Measurements from ENCODE around the gene ABCC3. TPM values are rescaled to one million over a fixed set of nuclear protein-coding genes. Genes with fewer than 3 reads are reported as not detected.

Gene ABCC3
- total and polyA plus RNA-seq, 8 donors: 47.2 to 209 (median 99.7) TPM

GRCh38 chr17:50686494-50687199 lies 52.0 kb downstream of the ABCC3 start:
- peak; percentile 47 for FAIRE-seq
- H3K36me3 ChIP-seq: no peaks in the 10 kb centered on the region
- H3K27me3 ChIP-seq: no peaks in the 10 kb centered on the region
- H3K4me1 ChIP-seq: peaks cover 63 to 73% (median 72%) of the 10 kb centered on the region in 3 donors
- peak; percentile 70 to 92 (median 84) for DNase-seq
- WGBS, 2 donors: 18 to 23% methylated on average over 14 of the region's 14 CpGs
- ATAC-seq: peak; percentile 80 to 85 (median 84)
- H3K4me3 ChIP-seq: no peak overlapping the region
- peak overlapping the region; percentile 67 to 92 (median 79) for H3K27ac ChIP-seq
- intact Hi-C loops (cut with DNase I): no loop called here
- no peak for TF ChIP-seq CTCF (IDR thresholded peaks at IDR 0.05)
- H3K9me3 ChIP-seq: no peaks in the 10 kb centered on the region

DNA sequence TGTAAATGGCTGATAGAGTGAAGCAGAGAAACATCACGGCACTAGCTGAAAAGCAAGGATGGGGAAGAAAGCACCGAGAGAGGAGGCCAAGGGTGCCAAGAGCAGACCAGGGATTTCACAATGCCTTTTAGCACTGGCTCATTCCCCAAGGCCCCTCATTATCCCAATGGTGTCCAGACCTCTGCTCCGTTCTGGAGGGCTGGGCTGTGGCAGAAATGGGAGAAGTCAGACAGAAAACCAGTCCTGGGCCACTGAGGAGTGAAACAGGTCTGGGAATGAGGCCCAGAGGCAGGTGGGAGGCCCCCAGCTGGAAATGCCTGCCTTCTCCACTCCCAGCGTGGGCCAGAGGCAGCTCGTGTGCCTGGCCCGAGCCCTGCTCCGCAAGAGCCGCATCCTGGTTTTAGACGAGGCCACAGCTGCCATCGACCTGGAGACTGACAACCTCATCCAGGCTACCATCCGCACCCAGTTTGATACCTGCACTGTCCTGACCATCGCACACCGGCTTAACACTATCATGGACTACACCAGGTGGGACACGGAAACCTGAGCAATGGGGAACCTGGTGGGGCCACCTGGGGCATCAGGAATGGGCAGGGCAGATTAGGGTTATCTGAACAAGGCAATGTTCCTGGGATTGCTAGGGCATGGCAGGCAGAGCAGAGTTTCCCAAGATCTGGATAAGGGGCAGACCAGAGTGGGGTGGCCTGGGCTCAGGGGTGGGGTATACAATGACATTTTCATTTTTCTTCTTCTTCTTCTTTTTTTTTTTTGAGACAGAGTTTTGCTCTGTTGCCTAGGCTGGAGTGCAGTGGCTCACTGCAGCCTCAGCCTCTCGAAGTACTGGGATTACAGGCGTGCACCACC lies 52.8 kb downstream of the ABCC3 start:
- H3K4me3 ChIP-seq: no peak overlapping the region
- peak overlapping the region; percentile 67 to 92 (median 79) for H3K27ac ChIP-seq
- WGBS, 2 donors: 79 to 83% methylated on average over 16 of the region's 16 CpGs
- H3K4me1 ChIP-seq: peaks cover 71 to 80% (median 79%) of the 10 kb centered on the region in 3 donors
- TF ChIP-seq CTCF (IDR thresholded peaks at IDR 0.05): no peak
- H3K9me3 ChIP-seq: no peaks in the 10 kb centered on the region
- peak in 2 of 6 donors; percentile 33 to 45 for DNase-seq
- intact Hi-C loops (cut with DNase I): no loop called here
- H3K27me3 ChIP-seq: no peaks in the 10 kb centered on the region
- no peak for FAIRE-seq
- H3K36me3 ChIP-seq: no peaks in the 10 kb centered on the region
- no peak for ATAC-seq

- peak overlapping the region; percentile 13 to 92 (median 79) for H3K27ac ChIP-seq
Observed at GRCh38 chr17:50688245-50688644, 53.6 kb downstream of the ABCC3 start.

GRCh38 chr17:50689251-50689650 lies 54.6 kb downstream of the ABCC3 start:
- DNase-seq (no peak), FAIRE-seq (no peak), ATAC-seq (no peak)
- peak overlapping the region; percentile 22 to 90 (median 56) for H3K27ac ChIP-seq
- H3K9me3 ChIP-seq: no peaks in the 10 kb centered on the region
- no peaks in the 10 kb centered on the region for H3K27me3 ChIP-seq
- no peak for TF ChIP-seq CTCF (IDR thresholded peaks at IDR 0.05)
- H3K36me3 ChIP-seq: no peaks in the 10 kb centered on the region
- H3K4me1 ChIP-seq: peaks cover 82 to 92% (median 86%) of the 10 kb centered on the region in 3 donors
- intact Hi-C loops (cut with DNase I): no loop called here
- H3K4me3 ChIP-seq: no peak overlapping the region
- WGBS, 2 donors: 45 to 47% methylated on average over 4 of the region's 4 CpGs

More at GRCh38 chr17:50688245-50688644, 53.6 kb downstream of the ABCC3 start:
- intact Hi-C loops (cut with DNase I): no loop called here
- no peak for ATAC-seq
- Histone ChIP-seq H3K4me3 (no peak overlapping the region), H3K36me3 (no peaks in the 10 kb centered on the region), H3K9me3 (no peaks in the 10 kb centered on the region), H3K27me3 (no peaks in the 10 kb centered on the region), H3K4me1 (peaks cover 76 to 86% (median 77%) of the 10 kb centered on the region in 3 donors)
- DNase-seq: no peak
- FAIRE-seq: no peak
- no peak for TF ChIP-seq CTCF (IDR thresholded peaks at IDR 0.05)
- WGBS, 2 donors: 96 to 99% methylated on average over 3 of the region's 3 CpGs
